Measurements from ENCODE around the gene ECM2. TPM values are rescaled to one million over a fixed set of nuclear protein-coding genes. Genes with fewer than 3 reads are reported as not detected.

Gene ECM2
- polyA plus RNA-seq, 2 donors, result 0.41 to 0.84 TPM

- Histone ChIP-seq H3K4me1 (ENCODE audit: control insufficient read depth in 2 of 2, insufficient read depth in 2 of 2, low read length in 1 of 2) (no peaks in the 10 kb centered on the region), H3K36me3 (ENCODE audit: control insufficient read depth in 2 of 2, insufficient read depth in 2 of 2, low read length in 1 of 2) (no peaks in the 10 kb centered on the region), H3K27me3 (ENCODE audit: control insufficient read depth in 1 of 2, insufficient read depth in 2 of 2, low read length in 2 of 2) (no peaks in the 10 kb centered on the region), H3K9me3 (ENCODE audit: control insufficient read depth in 2 of 2, insufficient read depth in 1 of 2, low read depth in 1 of 2, low read length in 1 of 2) (no peaks in the 10 kb centered on the region), H3K27ac (ENCODE audit: low read depth in 2 of 2, low read length in 1 of 2) (no peak overlapping the region), H3K4me3 (ENCODE audit: low read depth in 1 of 2, low read length in 2 of 2) (no peak overlapping the region)
Observed at GRCh38 chr9:92463387-92463786, 72.4 kb downstream of the ECM2 start.

- no peak overlapping the region for H3K4me3 ChIP-seq (ENCODE audit: low read depth in 1 of 2, low read length in 2 of 2)
- H3K27me3 ChIP-seq (ENCODE audit: control insufficient read depth in 1 of 2, insufficient read depth in 2 of 2, low read length in 2 of 2), result no peaks in the 10 kb centered on the region
- no peak overlapping the region for H3K27ac ChIP-seq (ENCODE audit: low read depth in 2 of 2, low read length in 1 of 2)
- no peaks in the 10 kb centered on the region for H3K9me3 ChIP-seq (ENCODE audit: control insufficient read depth in 2 of 2, insufficient read depth in 1 of 2, low read depth in 1 of 2, low read length in 1 of 2)
- 96% methylated on average over 4 of the region's 4 CpGs for WGBS, 2 donors
- H3K4me1 ChIP-seq (ENCODE audit: control insufficient read depth in 2 of 2, insufficient read depth in 2 of 2, low read length in 1 of 2), result no peaks in the 10 kb centered on the region
- H3K36me3 ChIP-seq (ENCODE audit: control insufficient read depth in 2 of 2, insufficient read depth in 2 of 2, low read length in 1 of 2), result no peaks in the 10 kb centered on the region
Observed at GRCh38 chr9:92457576-92457975, 78.2 kb downstream of the ECM2 start.

- H3K27ac ChIP-seq (ENCODE audit: low read depth in 2 of 2, low read length in 1 of 2), result no peak overlapping the region
- H3K36me3 ChIP-seq (ENCODE audit: control insufficient read depth in 2 of 2, insufficient read depth in 2 of 2, low read length in 1 of 2), result no peaks in the 10 kb centered on the region
- WGBS, 2 donors, result 90 to 94% methylated on average over 3 of the region's 3 CpGs
- no peak overlapping the region for H3K4me3 ChIP-seq (ENCODE audit: low read depth in 1 of 2, low read length in 2 of 2)
- no peaks in the 10 kb centered on the region for H3K9me3 ChIP-seq (ENCODE audit: control insufficient read depth in 2 of 2, insufficient read depth in 1 of 2, low read depth in 1 of 2, low read length in 1 of 2)
- no peaks in the 10 kb centered on the region for H3K27me3 ChIP-seq (ENCODE audit: control insufficient read depth in 1 of 2, insufficient read depth in 2 of 2, low read length in 2 of 2)
- H3K4me1 ChIP-seq (ENCODE audit: control insufficient read depth in 2 of 2, insufficient read depth in 2 of 2, low read length in 1 of 2), result no peaks in the 10 kb centered on the region
Observed at GRCh38 chr9:92455217-92455616, 80.6 kb downstream of the ECM2 start.

GRCh38 chr9:92446536-92446935 lies 89.3 kb downstream of the ECM2 start:
- Histone ChIP-seq H3K4me3 (ENCODE audit: low read depth in 1 of 2, low read length in 2 of 2) (no peak overlapping the region), H3K27ac (ENCODE audit: low read depth in 2 of 2, low read length in 1 of 2) (no peak overlapping the region), H3K27me3 (ENCODE audit: control insufficient read depth in 1 of 2, insufficient read depth in 2 of 2, low read length in 2 of 2) (no peaks in the 10 kb centered on the region), H3K4me1 (ENCODE audit: control insufficient read depth in 2 of 2, insufficient read depth in 2 of 2, low read length in 1 of 2) (peaks cover 2 to 5% of the 10 kb centered on the region in 2 donors), H3K9me3 (ENCODE audit: control insufficient read depth in 2 of 2, insufficient read depth in 1 of 2, low read depth in 1 of 2, low read length in 1 of 2) (no peaks in the 10 kb centered on the region), H3K36me3 (ENCODE audit: control insufficient read depth in 2 of 2, insufficient read depth in 2 of 2, low read length in 1 of 2) (no peaks in the 10 kb centered on the region)

Other genes with a start within 250 kb of the ECM2 start
- 10 to 100 TPM; 14.5 to 32.2 TPM for gene IARS1, start 242.3 kb downstream of the ECM2 start, polyA plus RNA-seq
- gene NOL8, start 210.6 kb downstream of the ECM2 start, polyA plus RNA-seq, result 10 to 100 TPM; 13.4 to 20.5 TPM
- 1 to 10 TPM; 2.2 to 3.6 TPM for gene CENPP, start 210.0 kb downstream of the ECM2 start, polyA plus RNA-seq
- gene OGN, start 131.4 kb downstream of the ECM2 start, polyA plus RNA-seq, result 1 to 10 TPM in 1 of 2 donors, under 1 TPM in 1; 0.51 to 1.9 TPM
- gene OMD, start 111.5 kb downstream of the ECM2 start, polyA plus RNA-seq, result 1 to 10 TPM; 1.1 TPM
- 1 to 10 TPM; 1.1 to 2.5 TPM for gene ASPN, start 53.5 kb downstream of the ECM2 start, polyA plus RNA-seq
- gene IPPK, start 134.1 kb upstream of the ECM2 start, polyA plus RNA-seq, result 10 to 100 TPM; 18.7 to 41.1 TPM
- 10 to 100 TPM; 30.9 to 41.1 TPM for gene BICD2, start 228.8 kb upstream of the ECM2 start, polyA plus RNA-seq

All from esophagus (tissue), 2 donors.